SU-DHL-6 (cell line): Measurements from ENCODE around the gene OR9I1.

ENCODE experiments used
- EZH2phosphoT487 ChIP-seq: fragments of 200-600 bp; sonication (generic), shearing (Covaris generic); conservative IDR thresholded peaks from 2 replicates; pipeline ENCODE4 v1.6.1; 2018; ENCODE audit warnings: mild to moderate bottlenecking, antibody characterized with exemption, low read length, moderate library complexity, mixed read lengths
- TF ChIP-seq, protein P1 (sequence below): fragments of 200-600 bp; sonication (generic); IDR thresholded peaks from one replicate; pipeline ENCODE4 v1.5.1; 2017; ENCODE audit warnings: antibody characterized with exemption, mild to moderate bottlenecking, low read length, moderate library complexity; ENCODE audit not compliant: insufficient read depth, poor library complexity, severe bottlenecking

DNA sequence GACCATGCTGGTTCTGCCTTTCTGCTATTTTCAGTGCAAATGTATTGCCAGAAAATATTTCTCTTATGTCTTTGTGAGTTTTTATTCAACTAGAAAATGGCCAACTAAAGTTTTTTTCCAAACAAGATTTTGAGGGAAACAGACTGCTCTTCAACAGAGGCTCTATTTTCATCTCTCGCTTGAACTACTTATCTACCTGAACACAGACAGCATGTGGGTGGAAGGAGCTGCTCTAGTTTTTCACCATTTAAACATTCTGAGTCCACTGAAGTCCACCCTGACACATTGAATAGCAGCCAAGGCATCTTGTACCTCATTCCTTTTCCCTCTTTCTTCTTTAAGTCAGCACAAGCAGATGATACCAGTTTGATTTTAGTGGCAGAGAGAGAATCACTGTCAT is 9.8 kb upstream of the OR9I1 start:
- TF ChIP-seq, protein P1, sequence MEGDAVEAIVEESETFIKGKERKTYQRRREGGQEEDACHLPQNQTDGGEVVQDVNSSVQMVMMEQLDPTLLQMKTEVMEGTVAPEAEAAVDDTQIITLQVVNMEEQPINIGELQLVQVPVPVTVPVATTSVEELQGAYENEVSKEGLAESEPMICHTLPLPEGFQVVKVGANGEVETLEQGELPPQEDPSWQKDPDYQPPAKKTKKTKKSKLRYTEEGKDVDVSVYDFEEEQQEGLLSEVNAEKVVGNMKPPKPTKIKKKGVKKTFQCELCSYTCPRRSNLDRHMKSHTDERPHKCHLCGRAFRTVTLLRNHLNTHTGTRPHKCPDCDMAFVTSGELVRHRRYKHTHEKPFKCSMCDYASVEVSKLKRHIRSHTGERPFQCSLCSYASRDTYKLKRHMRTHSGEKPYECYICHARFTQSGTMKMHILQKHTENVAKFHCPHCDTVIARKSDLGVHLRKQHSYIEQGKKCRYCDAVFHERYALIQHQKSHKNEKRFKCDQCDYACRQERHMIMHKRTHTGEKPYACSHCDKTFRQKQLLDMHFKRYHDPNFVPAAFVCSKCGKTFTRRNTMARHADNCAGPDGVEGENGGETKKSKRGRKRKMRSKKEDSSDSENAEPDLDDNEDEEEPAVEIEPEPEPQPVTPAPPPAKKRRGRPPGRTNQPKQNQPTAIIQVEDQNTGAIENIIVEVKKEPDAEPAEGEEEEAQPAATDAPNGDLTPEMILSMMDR = no peak
- no peak for TF ChIP-seq EZH2phosphoT487
